Activated effector memory CD4-positive, alpha-beta T cell treated with Interleukin-2 at 50 U/mL for 16 hours (primary cell): Measurements from ENCODE around the gene NFATC1.

ENCODE experiments used
- DNase-seq: peaks from one replicate; pipeline ENCODE4 v3.0.0-alpha.2; 2020

The NFATC1 gene

DNA sequence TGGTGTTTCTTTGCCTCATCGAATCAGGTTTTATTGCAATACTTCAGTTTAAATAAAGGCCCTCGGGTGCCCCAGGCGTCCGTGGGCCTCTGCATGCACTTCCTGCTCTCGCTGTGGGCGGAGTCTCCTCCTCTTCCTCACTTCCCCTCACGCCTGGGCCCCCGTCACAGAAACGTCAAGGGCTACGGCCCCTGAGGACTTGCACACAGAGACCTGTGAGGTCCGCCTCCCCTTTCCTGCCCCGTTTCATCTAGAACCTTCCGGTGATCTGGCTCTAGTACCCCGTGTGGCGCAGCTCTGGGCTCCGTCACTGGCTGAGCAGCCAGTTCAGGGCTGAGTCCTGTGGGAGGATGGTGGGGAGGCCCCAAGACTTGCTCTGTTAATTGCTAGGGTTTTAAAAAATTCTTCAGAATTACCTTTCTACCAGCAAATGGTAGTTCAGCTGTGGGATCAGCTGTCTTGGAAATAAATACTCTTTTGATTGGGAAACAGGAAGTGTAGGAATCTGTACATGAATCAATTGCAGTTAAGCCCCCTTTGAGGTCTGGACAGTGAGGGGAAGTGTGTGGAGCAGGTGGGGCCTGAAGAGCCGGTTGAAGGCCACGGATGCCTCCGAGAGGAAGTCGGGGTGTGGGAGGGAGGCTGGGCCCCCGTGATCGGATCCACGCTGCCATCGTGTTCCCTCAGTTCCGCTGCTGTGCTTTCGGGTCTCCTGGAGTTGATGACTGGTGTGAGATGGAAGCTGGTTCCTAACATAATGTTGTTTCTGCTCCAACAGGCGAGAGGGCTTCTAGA lies 10.2 kb downstream of the NFATC1 start:
- DNase-seq: peak; percentile 80

DNA sequence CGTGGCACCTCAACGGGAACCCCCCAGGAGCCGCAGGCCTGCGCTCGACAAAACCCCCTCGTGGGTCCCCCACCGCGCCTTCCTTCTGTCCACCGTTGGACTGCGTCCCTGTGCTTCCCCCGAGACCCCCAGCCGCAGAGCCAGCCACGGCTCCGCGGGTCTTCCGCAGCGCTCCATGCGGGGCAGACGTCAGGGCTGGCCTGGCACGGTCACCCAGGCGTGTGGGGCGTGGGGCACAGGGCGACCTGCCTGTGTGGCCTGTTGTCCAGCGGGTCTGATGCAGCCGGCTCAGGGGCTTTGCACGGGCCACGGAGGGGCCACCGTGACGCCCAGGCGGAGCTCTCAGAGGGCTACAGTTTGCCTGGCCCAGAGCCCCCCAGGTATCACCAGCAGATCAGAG lies 11.0 kb downstream of the NFATC1 start:
- no peak for DNase-seq

- DNase-seq: no peak
Observed at GRCh38 chr18:79409313-79409712, 13.6 kb downstream of the NFATC1 start.

GRCh38 chr18:79410171-79410641 lies 14.5 kb downstream of the NFATC1 start:
- DNase-seq: no peak

DNA sequence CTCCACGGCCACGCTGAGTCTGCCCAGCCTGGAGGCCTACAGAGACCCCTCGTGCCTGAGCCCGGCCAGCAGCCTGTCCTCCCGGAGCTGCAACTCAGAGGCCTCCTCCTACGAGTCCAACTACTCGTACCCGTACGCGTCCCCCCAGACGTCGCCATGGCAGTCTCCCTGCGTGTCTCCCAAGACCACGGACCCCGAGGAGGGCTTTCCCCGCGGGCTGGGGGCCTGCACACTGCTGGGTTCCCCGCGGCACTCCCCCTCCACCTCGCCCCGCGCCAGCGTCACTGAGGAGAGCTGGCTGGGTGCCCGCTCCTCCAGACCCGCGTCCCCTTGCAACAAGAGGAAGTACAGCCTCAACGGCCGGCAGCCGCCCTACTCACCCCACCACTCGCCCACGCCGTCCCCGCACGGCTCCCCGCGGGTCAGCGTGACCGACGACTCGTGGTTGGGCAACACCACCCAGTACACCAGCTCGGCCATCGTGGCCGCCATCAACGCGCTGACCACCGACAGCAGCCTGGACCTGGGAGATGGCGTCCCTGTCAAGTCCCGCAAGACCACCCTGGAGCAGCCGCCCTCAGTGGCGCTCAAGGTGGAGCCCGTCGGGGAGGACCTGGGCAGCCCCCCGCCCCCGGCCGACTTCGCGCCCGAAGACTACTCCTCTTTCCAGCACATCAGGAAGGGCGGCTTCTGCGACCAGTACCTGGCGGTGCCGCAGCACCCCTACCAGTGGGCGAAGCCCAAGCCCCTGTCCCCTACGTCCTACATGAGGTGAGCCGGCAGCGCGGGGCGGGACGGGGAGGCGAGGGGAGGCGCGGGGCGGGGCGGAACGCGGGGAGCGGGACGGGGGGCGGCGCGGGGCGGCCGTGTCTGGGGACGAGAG lies 15.2 kb downstream of the NFATC1 start:
- DNase-seq: no peak

GRCh38 chr18:79411614-79412526 lies 16.1 kb downstream of the NFATC1 start:
- no peak for DNase-seq

GRCh38 chr18:79413025-79413424 lies 17.3 kb downstream of the NFATC1 start:
- DNase-seq: no peak

GRCh38 chr18:79413426-79413825 lies 17.7 kb downstream of the NFATC1 start:
- no peak for DNase-seq

GRCh38 chr18:79413901-79414300 lies 18.2 kb downstream of the NFATC1 start:
- DNase-seq: no peak

- DNase-seq: no peak
Observed at GRCh38 chr18:79416022-79416676, 20.4 kb downstream of the NFATC1 start.

DNA sequence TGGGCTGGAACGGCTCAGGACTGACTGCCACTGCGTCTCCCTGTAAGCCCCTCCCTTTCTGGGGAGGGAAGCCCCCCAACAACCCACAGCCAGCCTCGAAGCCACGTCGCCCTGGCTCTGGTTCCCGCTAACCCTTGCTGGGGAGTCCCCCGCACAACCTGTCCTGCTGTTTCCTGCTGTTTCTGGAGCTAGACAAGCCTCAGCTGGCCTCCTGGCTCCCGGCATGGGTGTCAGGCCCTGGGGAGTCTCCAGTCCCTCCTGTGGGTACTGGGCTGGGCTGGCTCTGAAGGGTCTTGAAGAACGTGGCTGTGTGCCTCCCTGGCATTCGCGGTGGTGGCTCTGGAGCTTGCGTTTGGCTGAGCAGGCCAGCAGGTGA lies 20.9 kb downstream of the NFATC1 start:
- DNase-seq: no peak

GRCh38 chr18:79418236-79418635 lies 22.5 kb downstream of the NFATC1 start:
- no peak for DNase-seq

GRCh38 chr18:79418642-79419041 lies 22.9 kb downstream of the NFATC1 start:
- DNase-seq: no peak

GRCh38 chr18:79420033-79420745 lies 24.5 kb downstream of the NFATC1 start:
- DNase-seq: no peak

GRCh38 chr18:79421275-79421857 lies 25.6 kb downstream of the NFATC1 start:
- no peak for DNase-seq

DNA sequence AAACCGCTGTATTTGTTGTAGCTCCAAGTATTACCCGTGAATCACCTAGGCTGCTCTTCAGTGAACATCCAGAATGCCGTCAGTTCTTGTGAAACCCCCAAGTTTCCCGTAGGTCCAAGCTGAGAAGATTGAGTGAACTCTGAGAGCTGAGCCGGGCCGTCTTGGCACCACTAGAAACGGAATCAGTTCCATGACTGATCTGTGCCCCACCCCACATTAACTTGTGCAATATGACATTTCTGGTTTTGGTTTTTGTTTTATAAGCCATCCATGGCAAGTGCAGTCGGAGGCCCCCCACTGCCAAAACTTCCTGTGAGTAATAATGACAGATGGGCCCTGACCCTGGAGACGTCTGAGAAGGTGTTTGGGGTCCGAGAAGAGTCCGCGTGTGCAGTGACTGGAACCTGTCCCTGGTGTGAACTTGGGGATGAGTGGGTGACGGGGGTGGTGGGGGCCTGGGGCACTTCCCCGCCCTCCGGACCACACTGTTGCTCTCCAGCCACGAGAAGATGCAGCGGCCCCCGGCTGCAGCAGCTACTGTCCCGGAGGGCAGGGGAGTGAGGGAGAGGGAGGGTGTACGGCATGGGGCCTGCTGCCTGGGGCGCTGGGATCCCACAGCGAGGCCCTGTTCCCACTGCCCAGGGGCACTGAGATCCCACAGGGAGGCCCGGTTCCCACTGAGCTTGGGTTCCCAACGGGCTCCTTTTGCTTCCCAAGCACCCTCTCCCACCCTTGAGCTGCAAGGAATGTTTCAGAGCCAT lies 26.5 kb downstream of the NFATC1 start:
- DNase-seq: no peak

DNA sequence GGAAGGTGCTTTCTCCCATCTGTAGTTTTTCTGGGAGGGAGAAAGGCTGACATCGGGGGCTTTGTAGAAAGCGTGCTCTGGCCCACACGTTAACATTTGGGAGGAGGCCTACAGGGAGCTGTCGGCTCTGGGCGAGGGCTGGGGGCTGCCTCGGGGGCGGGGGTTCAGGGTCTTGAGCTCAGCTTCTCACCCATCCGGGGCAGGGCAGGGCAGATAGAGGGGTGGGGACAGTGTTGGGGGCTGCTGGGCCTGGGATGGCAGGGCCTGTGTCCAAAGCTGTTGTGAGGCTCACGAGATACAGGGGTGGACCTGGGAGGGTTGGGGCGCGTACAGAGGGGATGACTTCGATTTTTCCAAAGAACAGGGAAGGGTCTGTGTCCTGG lies 27.0 kb downstream of the NFATC1 start:
- no peak for DNase-seq

GRCh38 chr18:79423211-79424007 lies 27.7 kb downstream of the NFATC1 start:
- no peak for DNase-seq

GRCh38 chr18:79424008-79424565 lies 28.4 kb downstream of the NFATC1 start:
- DNase-seq: no peak
